Measurements from ENCODE around the gene TMEM178A.

DNA sequence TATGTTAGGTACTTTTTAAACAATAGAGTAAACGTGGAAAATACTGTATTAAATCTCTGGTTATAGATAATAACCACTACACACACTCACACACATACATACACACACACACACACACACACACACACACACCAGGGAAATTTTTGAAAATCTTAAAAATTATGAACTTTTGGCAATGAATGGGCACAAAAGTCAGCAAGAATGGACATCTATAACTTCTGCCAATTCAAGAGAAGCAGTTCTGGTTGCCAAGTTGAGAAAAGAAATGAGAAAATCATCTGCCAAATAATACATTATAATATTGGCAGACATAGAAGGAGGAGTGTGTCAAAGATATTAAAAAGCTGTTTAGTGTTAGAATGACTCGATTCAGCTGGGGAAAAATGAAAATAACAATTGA is 42.9 kb upstream of the TMEM178A start:
- TF ChIP-seq POLR2AphosphoS5 (IDR thresholded peaks at IDR 0.05; ENCODE audit: borderline replicate concordance, low read depth, low read length), result no peak
- no peak for TF ChIP-seq EZH2 (IDR thresholded peaks at IDR 0.05)

All from SK-N-MC (cell line).